Ovary (tissue), 3 donors: ENCODE results near the gene ABCF3.

Experiments used
- EP300 ChIP-seq: sonication (generic); formaldehyde crosslinking; IDR thresholded peaks from one replicate; pipeline ENCODE4 v1.6.1; 2017; ENCODE audit warnings: antibody characterized with exemption
- POLR2A ChIP-seq: fragments of 450-650 bp; IDR thresholded peaks from one replicate; pipeline ENCODE4 v1.6.1; 2017; ENCODE audit warnings: antibody characterized with exemption, mild to moderate bottlenecking, moderate library complexity
- TF ChIP-seq, protein P1 (sequence below), 3 donors: fragments of 450-650 bp in 2 of 3; fragments of 200-600 bp in 1 of 3; IDR thresholded peaks; one replicate each; pipeline versions ENCODE4 v1.5.1 to v1.8.0; 2016 to 2022; ENCODE audit warnings: antibody characterized with exemption in 3 of 3, mild to moderate bottlenecking in 1 of 3
- donor health status: DM: no; HTN: no; CAD: no.

DNA sequence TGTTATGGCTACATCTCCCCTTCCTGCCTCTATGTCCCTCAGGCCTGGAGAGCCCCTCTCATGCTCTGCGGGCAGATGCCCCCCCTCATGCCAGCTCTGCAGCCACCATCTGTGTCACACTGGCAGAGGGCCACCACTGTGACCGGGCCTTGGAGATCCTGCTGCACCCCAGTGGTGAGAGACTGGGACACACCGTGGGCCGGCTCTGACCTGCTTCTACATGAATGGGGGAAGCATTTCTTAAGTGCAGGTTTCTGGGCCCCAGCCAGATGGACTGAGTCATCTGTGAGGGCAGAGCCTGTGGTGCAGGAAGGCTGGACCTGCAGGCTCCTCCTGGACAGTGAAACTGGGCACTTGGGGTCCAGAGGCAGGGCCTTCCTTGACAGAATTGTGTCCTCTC, 48.2 kb downstream of the ABCF3 start:
- TF ChIP-seq, protein P1, sequence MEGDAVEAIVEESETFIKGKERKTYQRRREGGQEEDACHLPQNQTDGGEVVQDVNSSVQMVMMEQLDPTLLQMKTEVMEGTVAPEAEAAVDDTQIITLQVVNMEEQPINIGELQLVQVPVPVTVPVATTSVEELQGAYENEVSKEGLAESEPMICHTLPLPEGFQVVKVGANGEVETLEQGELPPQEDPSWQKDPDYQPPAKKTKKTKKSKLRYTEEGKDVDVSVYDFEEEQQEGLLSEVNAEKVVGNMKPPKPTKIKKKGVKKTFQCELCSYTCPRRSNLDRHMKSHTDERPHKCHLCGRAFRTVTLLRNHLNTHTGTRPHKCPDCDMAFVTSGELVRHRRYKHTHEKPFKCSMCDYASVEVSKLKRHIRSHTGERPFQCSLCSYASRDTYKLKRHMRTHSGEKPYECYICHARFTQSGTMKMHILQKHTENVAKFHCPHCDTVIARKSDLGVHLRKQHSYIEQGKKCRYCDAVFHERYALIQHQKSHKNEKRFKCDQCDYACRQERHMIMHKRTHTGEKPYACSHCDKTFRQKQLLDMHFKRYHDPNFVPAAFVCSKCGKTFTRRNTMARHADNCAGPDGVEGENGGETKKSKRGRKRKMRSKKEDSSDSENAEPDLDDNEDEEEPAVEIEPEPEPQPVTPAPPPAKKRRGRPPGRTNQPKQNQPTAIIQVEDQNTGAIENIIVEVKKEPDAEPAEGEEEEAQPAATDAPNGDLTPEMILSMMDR (IDR thresholded peaks at IDR 0.05), result no peak
- TF ChIP-seq POLR2A (no peak), EP300 (no peak)
